ENCODE data around the gene KIAA2012.
A peak's percentile ranks its signal among the peaks of the same experiment; 100 is the strongest.

Gene KIAA2012

DNA sequence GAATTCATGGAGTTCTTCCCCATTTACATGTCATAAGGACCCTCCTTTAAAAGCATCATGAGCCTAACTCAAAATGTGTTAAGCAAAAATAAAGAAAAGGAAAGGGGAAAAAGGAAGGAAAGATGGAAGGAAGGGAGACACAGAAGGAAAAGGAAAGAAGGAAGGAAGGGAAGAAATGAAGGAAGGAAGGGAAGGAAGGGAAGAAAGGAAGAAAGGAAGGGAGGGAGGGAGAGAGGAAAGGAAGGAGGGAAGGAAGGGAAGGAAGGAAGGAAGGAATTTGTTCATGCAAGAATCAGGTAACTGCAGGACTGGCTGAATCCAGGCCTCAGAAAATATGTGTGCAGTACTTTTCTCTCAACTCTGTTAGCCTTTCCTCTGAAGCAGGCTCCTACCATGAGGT lies 32.0 kb downstream of the KIAA2012 start:
- POLR2A ChIA-PET = no interaction called here
- CTCF ChIA-PET = interaction anchor here (1.1 to 2.4 kb wide), 4 partner anchors 9 to 245 kb away, joined by 3 to 9 read pairs (median 5); no protein-coding TSS in a partner anchor

DNA sequence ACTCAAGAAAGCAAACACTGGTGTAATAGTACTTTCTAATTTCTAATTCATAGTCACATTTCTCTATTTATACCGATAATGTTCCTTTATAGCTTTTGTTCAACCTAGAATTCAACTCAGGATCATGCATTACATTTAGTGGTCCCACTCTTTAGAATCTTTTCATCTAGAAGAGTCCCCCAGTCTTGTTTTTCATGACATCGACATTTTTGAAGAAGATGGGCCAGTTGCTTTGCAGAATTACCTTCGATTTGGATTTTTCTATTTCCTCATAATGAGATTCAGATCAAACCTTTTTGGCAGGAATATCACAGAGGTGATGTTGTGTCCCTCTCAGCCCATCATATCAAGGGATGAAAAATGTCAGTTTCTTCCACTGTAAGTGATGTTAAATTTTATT lies 35.3 kb downstream of the KIAA2012 start:
- DNase-seq (ENCODE audit: extremely low spot score) = no peak
- TF ChIP-seq CTCF (IDR thresholded peaks at IDR 0.05; ENCODE audit: control extremely low read depth, extremely low read depth, low read depth, missing control alignments) = no peak
- CTCF ChIA-PET = no interaction called here
- POLR2A ChIA-PET = no interaction called here

More for the DNA sequence above, 32.0 kb downstream of the KIAA2012 start:
- no peak for DNase-seq (ENCODE audit: extremely low spot score)
- no peak for TF ChIP-seq CTCF (IDR thresholded peaks at IDR 0.05; ENCODE audit: control extremely low read depth, extremely low read depth, low read depth, missing control alignments)

DNA sequence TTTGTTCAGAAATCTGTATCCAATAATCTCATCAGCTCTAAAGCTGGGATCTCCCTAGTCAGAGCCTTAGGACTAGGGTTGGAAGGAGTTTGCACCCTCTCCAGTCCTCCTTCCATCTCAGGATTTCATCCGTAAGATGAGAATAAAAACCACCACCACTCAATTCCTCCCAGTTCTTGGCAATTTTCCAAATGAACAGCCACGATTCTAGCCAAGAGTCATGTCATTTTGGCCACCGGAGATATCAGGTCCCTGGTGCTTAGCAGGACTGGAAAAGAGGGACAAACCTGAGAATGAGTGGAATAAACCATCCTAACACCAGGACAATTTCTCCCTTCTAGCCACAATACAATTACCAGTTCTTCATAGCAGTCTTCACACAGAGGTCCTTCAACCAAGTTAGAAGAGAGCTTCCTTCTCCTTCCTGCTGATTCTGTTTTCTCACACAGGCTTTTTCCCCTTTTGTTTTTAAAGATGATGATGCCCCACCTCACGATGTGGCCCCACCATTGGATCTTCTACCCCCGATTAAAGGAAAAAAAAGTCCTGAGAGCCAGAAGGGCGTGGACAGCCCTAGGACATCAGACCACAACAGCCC lies 36.2 kb downstream of the KIAA2012 start:
- no peak for DNase-seq (ENCODE audit: extremely low spot score)
- TF ChIP-seq CTCF (IDR thresholded peaks at IDR 0.05; ENCODE audit: control extremely low read depth, extremely low read depth, low read depth, missing control alignments) = no peak
- ChIA-PET CTCF (no interaction called here), POLR2A (no interaction called here)

- DNase-seq (ENCODE audit: extremely low spot score) = no peak
- CTCF ChIA-PET = no interaction called here
- peak; percentile 4 for TF ChIP-seq CTCF (IDR thresholded peaks at IDR 0.05; ENCODE audit: control extremely low read depth, extremely low read depth, low read depth, missing control alignments)
- POLR2A ChIA-PET = no interaction called here
Observed at GRCh38 chr2:202109737-202110184, 36.7 kb downstream of the KIAA2012 start.

GRCh38 chr2:202110491-202110890 lies 37.4 kb downstream of the KIAA2012 start:
- ChIA-PET POLR2A (no interaction called here), CTCF (no interaction called here)
- DNase-seq (ENCODE audit: extremely low spot score) = no peak
- no peak for TF ChIP-seq CTCF (IDR thresholded peaks at IDR 0.05; ENCODE audit: control extremely low read depth, extremely low read depth, low read depth, missing control alignments)

DNA sequence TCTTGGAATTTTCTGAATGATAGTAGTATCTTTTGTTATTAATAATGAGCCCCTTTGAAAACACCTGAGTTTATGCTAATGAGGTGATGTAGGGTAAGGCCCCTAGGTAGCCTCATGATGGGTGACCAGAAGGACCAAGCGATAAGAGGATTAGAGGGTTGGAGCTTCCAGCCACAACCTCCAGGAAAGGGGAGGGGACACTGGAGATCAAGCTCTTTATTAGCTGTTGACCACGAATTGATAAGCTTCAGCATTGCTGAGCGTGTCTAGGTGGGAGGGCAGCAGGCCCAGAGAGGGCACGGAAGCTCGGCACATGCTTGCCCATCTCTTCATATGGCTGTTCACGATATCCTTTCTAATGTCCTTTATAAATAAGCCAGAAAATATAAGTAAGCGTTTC lies 39.0 kb downstream of the KIAA2012 start:
- no peak for TF ChIP-seq CTCF (IDR thresholded peaks at IDR 0.05; ENCODE audit: control extremely low read depth, extremely low read depth, low read depth, missing control alignments)
- CTCF ChIA-PET = interaction anchor here (0.9 kb wide), 2 partner anchors 66 to 167 kb away, joined by 3 to 4 read pairs; no protein-coding TSS in a partner anchor
- POLR2A ChIA-PET = no interaction called here

More for the DNA sequence above, 39.0 kb downstream of the KIAA2012 start:
- no peak for DNase-seq (ENCODE audit: extremely low spot score)
